WTC11 (cell line): ENCODE measurements around the gene COL13A1. TPM values are rescaled to one million over a fixed set of nuclear protein-coding genes. Genes with fewer than 3 reads are reported as not detected.

Experiments
- ATAC-seq: fragments of 200-7000 bp; cut with Tn5 transposase; 2 replicates; pipeline ENCODE4 v1.10.0; 2021; ENCODE audit warnings: mild to moderate bottlenecking, moderate library complexity
- CTCF ChIA-PET: fragments of 300-600 bp; sonication (Branson Sonifier 250); formaldehyde crosslinking; loops from one replicate; lab custom pipeline; 2021; ENCODE audit warnings: antibody characterized with exemption; lab: Charles Lee
- POLR2A ChIA-PET: fragments of 350-600 bp; sonication (Branson Sonifier 250); formaldehyde crosslinking; loops from one replicate; lab custom pipeline; 2021; ENCODE audit warnings: antibody characterized with exemption; lab: Charles Lee
- DNase-seq: peaks from one replicate; pipeline ENCODE4 v3.0.0; 2021; ENCODE audit warnings: low spot score
- H3K27ac Mint-ChIP-seq: 2 replicates; pipeline ENCODE4 v1.8.0; 2021; ENCODE audit warnings: mixed read lengths
- H3K27me3 Mint-ChIP-seq: 2 replicates; pipeline ENCODE4 v1.8.0; 2021; ENCODE audit warnings: low read depth, mild to moderate bottlenecking, moderate library complexity, mixed read lengths
- H3K36me3 Mint-ChIP-seq: 2 replicates; pipeline ENCODE4 v1.8.0; 2021; ENCODE audit warnings: mixed read lengths
- H3K4me1 Mint-ChIP-seq: 2 replicates; pipeline ENCODE4 v1.8.0; 2022; ENCODE audit warnings: mixed read lengths
- H3K4me3 Mint-ChIP-seq: 2 replicates; pipeline ENCODE4 v1.8.0; 2021; ENCODE audit warnings: mild to moderate bottlenecking, moderate library complexity, mixed read lengths
- H3K9me3 Mint-ChIP-seq: 2 replicates; pipeline ENCODE4 v1.8.0; 2021; ENCODE audit warnings: mixed read lengths
- ATF2 ChIP-seq: sonication (generic); formaldehyde crosslinking; IDR thresholded peaks from 2 replicates; pipeline ENCODE4 v1.8.1; 2022; ENCODE audit warnings: low read depth, missing genetic modification reagents, borderline replicate concordance
- CREB1 ChIP-seq: sonication (generic); formaldehyde crosslinking; IDR thresholded peaks from 2 replicates; pipeline ENCODE4 v1.8.0; 2023; ENCODE audit warnings: mild to moderate bottlenecking, missing genetic modification reagents
- ETV6 ChIP-seq: sonication (generic); formaldehyde crosslinking; IDR thresholded peaks from 2 replicates; pipeline ENCODE4 v1.8.1; 2022; ENCODE audit warnings: mild to moderate bottlenecking, missing genetic modification reagents
- GABPB1 ChIP-seq: sonication (generic); formaldehyde crosslinking; IDR thresholded peaks from 2 replicates; pipeline ENCODE4 v1.8.1; 2023; ENCODE audit warnings: mild to moderate bottlenecking, missing genetic modification reagents
- HMGXB4 ChIP-seq: sonication (generic); formaldehyde crosslinking; IDR thresholded peaks from 2 replicates; pipeline ENCODE4 v1.8.1; 2023; ENCODE audit warnings: mild to moderate bottlenecking, moderate library complexity, missing genetic modification reagents
- IRF1 ChIP-seq: sonication (generic); formaldehyde crosslinking; IDR thresholded peaks from 2 replicates; pipeline ENCODE4 v1.8.0; 2023; ENCODE audit warnings: missing genetic modification reagents
- JAZF1 ChIP-seq: fragments of 250-450 bp; sonication (Bioruptor Pico); IDR thresholded peaks from 2 replicates; pipeline ENCODE4 v1.9.0; 2021; ENCODE audit warnings: moderate library complexity, mild to moderate bottlenecking, inconsistent platforms
- ZNF121 ChIP-seq: sonication (generic); formaldehyde crosslinking; IDR thresholded peaks from 2 replicates; pipeline ENCODE4 v1.8.0; 2023; ENCODE audit warnings: missing genetic modification reagents
- ZNF423 ChIP-seq: fragments of 250-450 bp; sonication (Bioruptor Pico); IDR thresholded peaks from 2 replicates; pipeline ENCODE4 v2.1.2; 2022; ENCODE audit warnings: mild to moderate bottlenecking, moderate library complexity
- ZNF532 ChIP-seq: fragments of 250-450 bp; sonication (Bioruptor Pico); IDR thresholded peaks from 2 replicates; pipeline ENCODE4 v1.9.0; 2021; ENCODE audit warnings: mild to moderate bottlenecking, borderline replicate concordance
- ZSCAN18 ChIP-seq: fragments of 250-450 bp; sonication (Bioruptor Pico); IDR thresholded peaks from 2 replicates; pipeline ENCODE4 v2.1.2; 2022; ENCODE audit warnings: mild to moderate bottlenecking, moderate library complexity
- total RNA-seq: library from RNA; stranded (reverse); gene quantifications from 3 replicates; pipeline ENCODE4 v1.2.3, GENCODE V29; 2021
- TF ChIP-seq, protein P1 (sequence below): sonication (generic); formaldehyde crosslinking; IDR thresholded peaks from 2 replicates; pipeline ENCODE4 v1.8.0; 2022; ENCODE audit warnings: mild to moderate bottlenecking, missing genetic modification reagents
- TF ChIP-seq, protein P2 (sequence below): sonication (generic); formaldehyde crosslinking; IDR thresholded peaks from 2 replicates; pipeline ENCODE4 v1.8.0; 2022; ENCODE audit warnings: mild to moderate bottlenecking, missing genetic modification reagents
- TF ChIP-seq, protein P3 (sequence below): sonication (generic); formaldehyde crosslinking; IDR thresholded peaks from 2 replicates; pipeline ENCODE4 v1.8.1; 2022; ENCODE audit warnings: low read depth, mild to moderate bottlenecking, moderate library complexity, missing genetic modification reagents, borderline replicate concordance

COL13A1 gene
- total RNA-seq, 1 experiment from 2014 or later: 7.1 TPM

- peaks cover 33% of the 10 kb centered on the region for H3K27me3 Mint-ChIP-seq
- ATAC-seq: no peak
- DNase-seq: no peak
- peaks cover 38% of the 10 kb centered on the region for H3K4me1 Mint-ChIP-seq
- ChIA-PET CTCF (interaction anchor here (0.9 to 10.8 kb wide), 4 partner anchors 20 to 300 kb away, joined by 3 to 92 read pairs (median 8); no protein-coding TSS in a partner anchor), POLR2A (no interaction called here)
- no peaks in the 10 kb centered on the region for H3K36me3 Mint-ChIP-seq
- no peak overlapping the region for H3K27ac Mint-ChIP-seq
- no peaks in the 10 kb centered on the region for H3K9me3 Mint-ChIP-seq
- TF ChIP-seq, protein P1, sequence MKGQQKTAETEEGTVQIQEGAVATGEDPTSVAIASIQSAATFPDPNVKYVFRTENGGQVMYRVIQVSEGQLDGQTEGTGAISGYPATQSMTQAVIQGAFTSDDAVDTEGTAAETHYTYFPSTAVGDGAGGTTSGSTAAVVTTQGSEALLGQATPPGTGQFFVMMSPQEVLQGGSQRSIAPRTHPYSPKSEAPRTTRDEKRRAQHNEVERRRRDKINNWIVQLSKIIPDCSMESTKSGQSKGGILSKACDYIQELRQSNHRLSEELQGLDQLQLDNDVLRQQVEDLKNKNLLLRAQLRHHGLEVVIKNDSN: no peak
- TF ChIP-seq ZNF423 (CRISPR knock-in tag) (no peak), ATF2 (CRISPR knock-in tag) (no peak), GABPB1 (CRISPR knock-in tag) (no peak), ZNF121 (CRISPR knock-in tag) (no peak), ETV6 (CRISPR knock-in tag) (no peak), JAZF1 (CRISPR knock-in tag) (no peak), ZNF532 (CRISPR knock-in tag) (no peak), ZSCAN18 (CRISPR knock-in tag) (no peak)
- TF ChIP-seq, protein P2, sequence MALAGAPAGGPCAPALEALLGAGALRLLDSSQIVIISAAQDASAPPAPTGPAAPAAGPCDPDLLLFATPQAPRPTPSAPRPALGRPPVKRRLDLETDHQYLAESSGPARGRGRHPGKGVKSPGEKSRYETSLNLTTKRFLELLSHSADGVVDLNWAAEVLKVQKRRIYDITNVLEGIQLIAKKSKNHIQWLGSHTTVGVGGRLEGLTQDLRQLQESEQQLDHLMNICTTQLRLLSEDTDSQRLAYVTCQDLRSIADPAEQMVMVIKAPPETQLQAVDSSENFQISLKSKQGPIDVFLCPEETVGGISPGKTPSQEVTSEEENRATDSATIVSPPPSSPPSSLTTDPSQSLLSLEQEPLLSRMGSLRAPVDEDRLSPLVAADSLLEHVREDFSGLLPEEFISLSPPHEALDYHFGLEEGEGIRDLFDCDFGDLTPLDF (CRISPR knock-in tag): no peak
- no peak overlapping the region for H3K4me3 Mint-ChIP-seq
Observed at GRCh38 chr10:69807122-69807521, 5.4 kb downstream of the COL13A1 start.

DNA sequence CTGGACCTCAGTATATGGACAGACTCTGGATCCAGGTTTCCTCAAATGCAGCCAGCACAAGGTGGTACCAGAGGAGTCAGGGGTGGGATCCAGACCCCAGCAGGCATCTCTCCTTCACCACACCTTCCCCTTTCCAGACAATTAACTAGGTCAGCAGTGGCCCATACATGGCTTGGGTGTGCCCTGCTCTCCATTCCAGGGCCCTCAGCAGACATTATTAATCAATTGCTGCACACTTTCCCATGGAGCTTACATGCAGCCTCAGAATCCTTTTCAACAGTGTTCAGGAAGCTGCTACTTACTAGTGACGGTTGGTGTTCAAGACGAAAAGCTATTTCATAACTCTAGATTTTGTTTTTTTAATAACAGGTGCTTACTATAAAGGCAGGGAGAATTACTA, 6.0 kb downstream of the COL13A1 start:
- H3K27me3 Mint-ChIP-seq: peaks cover 28% of the 10 kb centered on the region
- peaks cover 38% of the 10 kb centered on the region for H3K4me1 Mint-ChIP-seq
- CTCF ChIA-PET: interaction anchor here (0.9 to 10.8 kb wide), 3 partner anchors 19 to 151 kb away, joined by 4 to 92 read pairs (median 8); no protein-coding TSS in a partner anchor
- DNase-seq (no peak), ATAC-seq (no peak)
- H3K36me3 Mint-ChIP-seq: no peaks in the 10 kb centered on the region
- POLR2A ChIA-PET: no interaction called here
- no peak overlapping the region for H3K4me3 Mint-ChIP-seq
- no peaks in the 10 kb centered on the region for H3K9me3 Mint-ChIP-seq
- H3K27ac Mint-ChIP-seq: no peak overlapping the region
- TF ChIP-seq ZNF121 (CRISPR knock-in tag): no peak
- no peak for TF ChIP-seq IRF1 (CRISPR knock-in tag)
- TF ChIP-seq ETV6 (CRISPR knock-in tag): no peak
- TF ChIP-seq, protein P3, sequence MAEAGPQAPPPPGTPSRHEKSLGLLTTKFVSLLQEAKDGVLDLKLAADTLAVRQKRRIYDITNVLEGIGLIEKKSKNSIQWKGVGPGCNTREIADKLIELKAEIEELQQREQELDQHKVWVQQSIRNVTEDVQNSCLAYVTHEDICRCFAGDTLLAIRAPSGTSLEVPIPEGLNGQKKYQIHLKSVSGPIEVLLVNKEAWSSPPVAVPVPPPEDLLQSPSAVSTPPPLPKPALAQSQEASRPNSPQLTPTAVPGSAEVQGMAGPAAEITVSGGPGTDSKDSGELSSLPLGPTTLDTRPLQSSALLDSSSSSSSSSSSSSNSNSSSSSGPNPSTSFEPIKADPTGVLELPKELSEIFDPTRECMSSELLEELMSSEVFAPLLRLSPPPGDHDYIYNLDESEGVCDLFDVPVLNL (CRISPR knock-in tag): no peak
- TF ChIP-seq CREB1 (CRISPR knock-in tag): no peak
- no peak for TF ChIP-seq HMGXB4 (CRISPR knock-in tag)
- no peak for TF ChIP-seq ZNF532 (CRISPR knock-in tag)
- TF ChIP-seq, protein P2 (CRISPR knock-in tag): no peak
